IMR-90 (cell line): Measurements from ENCODE around the gene CELA3B. TPM values are rescaled to one million over a fixed set of nuclear protein-coding genes. Genes with fewer than 3 reads are reported as not detected.
"Not testable (repeated sequence)": the region's sequence is repeated elsewhere in the genome, so short reads cannot be mapped to it uniquely, and the experiment has no call there.

Experiments used
- ATAC-seq: fragments of 200-7000 bp; cut with Tn5 transposase; 2 replicates; pipeline ENCODE4 v1.9.1; 2020; ENCODE audit warnings: low read depth, mild to moderate bottlenecking, moderate library complexity
- BruUV-seq: library from RNA; stranded (reverse); fragments of 400-500 nt; replicated peaks from 2 replicates; lab custom pipeline; 2021; lab: Mats Ljungman, UMichigan
- CTCF ChIA-PET: fragments of 300-600 bp; formaldehyde crosslinking; extraction: SDS; loops from one replicate; lab custom pipeline; 2021; ENCODE audit warnings: antibody characterized with exemption; lab: Yijun Ruan, JAX
- POLR2A ChIA-PET: fragments of 300-600 bp; sonication (Branson Sonifier 250); formaldehyde crosslinking; loops from one replicate; lab custom pipeline; 2022; ENCODE audit warnings: antibody characterized with exemption; ENCODE audit not compliant: unreplicated experiment; lab: Charles Lee
- DNase-seq: peaks from one replicate; pipeline ENCODE4 v3.0.0; 2013
- H2AFZ ChIP-seq: replicated peaks from 2 replicates; pipeline ENCODE3; 2013; ENCODE audit warnings: low read length, mild to moderate bottlenecking; ENCODE audit not compliant: poor library complexity
- H2AK5ac ChIP-seq: 2 replicates; pipeline ENCODE4 v1.6.1; 2013; ENCODE audit warnings: low read depth, low read length, inconsistent platforms
- H2AK9ac ChIP-seq: replicated peaks from 2 replicates; pipeline ENCODE3; 2013; ENCODE audit warnings: mild to moderate bottlenecking, low read depth, low read length, moderate library complexity; ENCODE audit not compliant: poor library complexity
- H2BK120ac ChIP-seq: 2 replicates; pipeline ENCODE4 v1.6.1; 2013; ENCODE audit warnings: low read depth, low read length, inconsistent platforms
- H2BK15ac ChIP-seq: 3 replicates; pipeline ENCODE4 v1.6.1; 2013; ENCODE audit warnings: low read depth, low read length, inconsistent platforms
- H2BK20ac ChIP-seq: 2 replicates; pipeline ENCODE4 v1.6.1; 2013; ENCODE audit warnings: low read depth, mild to moderate bottlenecking, inconsistent platforms, low read length, moderate library complexity
- H2BK5ac ChIP-seq: 2 replicates; pipeline ENCODE4 v1.6.1; 2013; ENCODE audit warnings: mild to moderate bottlenecking, low read depth, low read length, inconsistent platforms; ENCODE audit not compliant: poor library complexity, severe bottlenecking
- H3K14ac ChIP-seq: replicated peaks from 2 replicates; pipeline ENCODE4 v1.6.1; 2013; ENCODE audit warnings: low read depth, low read length, inconsistent platforms
- H3K18ac ChIP-seq: 2 replicates; pipeline ENCODE4 v1.6.1; 2013; ENCODE audit warnings: low read depth, low read length, control low read depth
- H3K23ac ChIP-seq: 2 replicates; pipeline ENCODE4 v1.6.1; 2013; ENCODE audit warnings: low read depth, low read length, inconsistent platforms
- H3K27ac ChIP-seq: 2 replicates; pipeline ENCODE4 v1.5.1; 2013; ENCODE audit warnings: mild to moderate bottlenecking, control low read depth, low read length; ENCODE audit not compliant: insufficient read depth
- H3K27me3 ChIP-seq: 2 replicates; pipeline ENCODE4 v1.6.1; 2013; ENCODE audit warnings: low read length; ENCODE audit not compliant: control insufficient read depth, insufficient read depth
- H3K36me3 ChIP-seq: 2 replicates; pipeline ENCODE4 v1.6.1; 2013; ENCODE audit warnings: low read length, mixed read lengths; ENCODE audit not compliant: control insufficient read depth, insufficient read depth
- H3K4ac ChIP-seq: 2 replicates; pipeline ENCODE4 v1.6.1; 2013; ENCODE audit warnings: low read depth, low read length, inconsistent platforms
- H3K4me1 ChIP-seq: 2 replicates; pipeline ENCODE4 v1.6.1; 2013; ENCODE audit warnings: low read length, mixed read lengths; ENCODE audit not compliant: control insufficient read depth, insufficient read depth
- H3K4me2 ChIP-seq: 2 replicates; pipeline ENCODE4 v1.6.1; 2013; ENCODE audit warnings: low read depth, mild to moderate bottlenecking, control low read depth, low read length, moderate library complexity
- H3K4me3 ChIP-seq: 2 replicates; pipeline ENCODE4 v1.5.1; 2013; ENCODE audit warnings: low read depth, mild to moderate bottlenecking, control low read depth, low read length, moderate library complexity; ENCODE audit not compliant: insufficient read depth
- H3K56ac ChIP-seq: 2 replicates; pipeline ENCODE4 v1.6.1; 2013; ENCODE audit warnings: low read length, inconsistent platforms; ENCODE audit not compliant: insufficient read depth; ENCODE audit errors: extremely low read depth
- H3K79me1 ChIP-seq, 2 experiments: 2 replicates each; pipeline ENCODE4 v1.6.1; 2013; ENCODE audit warnings: low read length in 2 of 2, inconsistent platforms in 1 of 2, low read depth in 1 of 2
- H3K9ac ChIP-seq: 2 replicates; pipeline ENCODE4 v1.6.1; 2013; ENCODE audit warnings: low read depth, low read length, control low read depth
- H3K9me1 ChIP-seq: 2 replicates; pipeline ENCODE4 v1.6.1; 2013; ENCODE audit warnings: low read length, inconsistent platforms; ENCODE audit not compliant: insufficient read depth
- H3K9me3 ChIP-seq: 2 replicates; pipeline ENCODE4 v1.6.1; 2013; ENCODE audit warnings: low read length; ENCODE audit not compliant: control insufficient read depth, insufficient read depth
- H4K20me1 ChIP-seq: 2 replicates; pipeline ENCODE4 v1.6.1; 2013; ENCODE audit warnings: low read length, inconsistent platforms; ENCODE audit not compliant: insufficient read depth
- H4K5ac ChIP-seq: 2 replicates; pipeline ENCODE4 v1.6.1; 2013; ENCODE audit warnings: mild to moderate bottlenecking, low read depth, low read length, control low read depth
- H4K8ac ChIP-seq, 2 experiments: 2 replicates each; pipeline ENCODE4 v1.6.1; 2013; ENCODE audit warnings: low read depth in 2 of 2, low read length in 2 of 2, control low read depth in 1 of 2, inconsistent platforms in 1 of 2
- H4K91ac ChIP-seq: 2 replicates; pipeline ENCODE4 v1.6.1; 2013; ENCODE audit warnings: low read depth, low read length, inconsistent platforms; ENCODE audit not compliant: insufficient read depth
- WGBS, 2 experiments: methylation state at CpG; one replicate each; pipeline versions ENCODE4 v1.1.5 to v1.1.7; 2013; ENCODE audit warnings: missing lambda C conversion rate in 2 of 2; ENCODE audit not compliant: insufficient read length in 1 of 2; ENCODE audit errors: extremely low coverage in 2 of 2; 5-methylcytosine and 5-hydroxymethylcytosine counted together
- dilution Hi-C: fragments of 300-500 bp; cut with HindIII; formaldehyde crosslinking; loops from one replicate; pipeline ENCODE4 v1.14.3; 2018; ENCODE audit warnings: low sequenced_read_pairs; ENCODE audit not compliant: unreplicated experiment
- in situ Hi-C: fragments of 300-500 bp; cut with MboI; formaldehyde crosslinking; loops from 3 replicates; pipeline ENCODE4 v1.14.3; 2019; ENCODE audit warnings: low sequenced_read_pairs, inconsistent platforms, mixed read lengths
- intact Hi-C: fragments of 100-400 bp; cut with micrococcal nuclease; formaldehyde crosslinking; loops from 2 replicates; pipeline ENCODE4 v1.10.0; 2022
- polyA plus RNA-seq, 3 experiments: library from polyadenylated mRNA; depleted of rRNA; stranded (reverse); fragments of >200 nt; gene quantifications; 2 replicates each; pipeline ENCODE4 v1.2.3, GENCODE V29; 2012; ENCODE audit warnings: low replicate concordance in 1 of 3
- total RNA-seq: library from RNA; depleted of rRNA; stranded (reverse); fragments of >200 nt; gene quantifications from 2 replicates; pipeline ENCODE4 v1.2.3, GENCODE V29; 2012

CELA3B gene
- total and polyA plus RNA-seq, 2 of the 4 experiments (the other 2 are of a cell fraction): not detected

- WGBS, 2 experiments: no CpG with 5 or more reads among the region's 6 CpGs
- in situ Hi-C loops: loop anchor here (25.0 kb wide), 1 partner anchor 262 kb away; no protein-coding TSS in a partner anchor
- 0 out of 2 replicates have a peak, but pooled peaks have one; percentile 17 for ATAC-seq
Measured at GRCh38 chr1:21974699-21975098, 2.1 kb upstream of the CELA3B start.

DNA sequence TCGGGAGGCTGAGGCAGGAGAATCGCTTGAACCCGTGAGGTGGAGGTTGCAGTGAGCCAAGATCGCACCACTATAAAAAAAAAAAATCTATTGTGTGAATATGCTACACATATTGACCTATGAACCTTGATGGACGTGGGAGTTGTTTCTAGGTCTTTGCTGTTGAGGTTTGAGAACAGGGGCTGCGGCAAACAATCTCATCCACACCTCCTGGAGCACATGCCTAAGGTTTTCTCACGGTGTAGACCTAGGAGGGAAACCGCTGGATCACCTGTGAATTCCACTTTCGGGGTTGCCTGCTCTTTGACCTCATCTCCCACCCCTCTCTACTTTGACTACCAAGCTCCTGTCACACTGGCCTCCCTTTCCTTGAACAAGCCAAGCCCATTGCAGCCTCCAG lies 1.5 kb upstream of the CELA3B start:
- H3K14ac ChIP-seq, H3K18ac ChIP-seq, H3K4me2 ChIP-seq, CTCF ChIA-PET, H3K4ac ChIP-seq, H3K9ac ChIP-seq, H2BK5ac ChIP-seq, H3K27me3 ChIP-seq, in situ Hi-C loops, H4K91ac ChIP-seq, H4K20me1 ChIP-seq, H4K5ac ChIP-seq, H3K79me1 ChIP-seq, H2AK9ac ChIP-seq, intact Hi-C loops, BruUV-seq, H2BK15ac ChIP-seq, H3K4me1 ChIP-seq, H2BK120ac ChIP-seq, H3K36me3 ChIP-seq, H3K9me1 ChIP-seq, H2BK20ac ChIP-seq, H3K56ac ChIP-seq, H3K27ac ChIP-seq, POLR2A ChIA-PET, H2AFZ ChIP-seq, dilution Hi-C loops, H3K9me3 ChIP-seq, H4K8ac ChIP-seq, DNase-seq, H3K23ac ChIP-seq, ATAC-seq, H3K4me3 ChIP-seq, H2AK5ac ChIP-seq: not testable (repeated sequence)
- 92% methylated on average over 2 of the region's 9 CpGs; no CpG with 5 or more reads in 1 of the 2 experiments for WGBS, 2 experiments

More at GRCh38 chr1:21974699-21975098, 2.1 kb upstream of the CELA3B start:
- BruUV-seq, H3K18ac ChIP-seq, H2BK15ac ChIP-seq, H2BK120ac ChIP-seq, H3K27ac ChIP-seq, H2BK20ac ChIP-seq, DNase-seq, H3K4me3 ChIP-seq, H2BK5ac ChIP-seq, CTCF ChIA-PET, H3K56ac ChIP-seq, intact Hi-C loops, H4K5ac ChIP-seq, H3K27me3 ChIP-seq, H2AK5ac ChIP-seq, H3K23ac ChIP-seq, H3K4me1 ChIP-seq, H4K20me1 ChIP-seq, H3K9me3 ChIP-seq, H4K8ac ChIP-seq, POLR2A ChIA-PET, H3K9me1 ChIP-seq, H3K9ac ChIP-seq, dilution Hi-C loops, H2AFZ ChIP-seq, H3K4ac ChIP-seq, H3K36me3 ChIP-seq, H2AK9ac ChIP-seq, H4K91ac ChIP-seq, H3K14ac ChIP-seq, H3K4me2 ChIP-seq, H3K79me1 ChIP-seq: not testable (repeated sequence)
